SK-N-SH (cell line): Measurements from ENCODE around the gene ATL1. TPM values are rescaled to one million over a fixed set of nuclear protein-coding genes. Genes with fewer than 3 reads are reported as not detected.

ENCODE experiments used
- CTCF ChIA-PET: fragments of 300-600, 350-600 bp; formaldehyde crosslinking; extraction: SDS; loops from one replicate; lab custom pipeline; 2021; lab: Yijun Ruan, JAX
- POLR2A ChIA-PET: fragments of 350-600 bp; sonication (Branson Sonifier 250); formaldehyde crosslinking; extraction: SDS; loops from one replicate; lab custom pipeline; 2020; ENCODE audit warnings: antibody characterized with exemption, inconsistent platforms; lab: Yijun Ruan, JAX
- DNase-seq: peaks from one replicate; pipeline ENCODE4 v3.0.0; 2012
- H2AFZ ChIP-seq: fragments of 200-600 bp; sonication (generic); 2 replicates; pipeline ENCODE4 v1.8.1; 2016; ENCODE audit warnings: antibody characterized with exemption, mild to moderate bottlenecking, low read depth
- H3F3A ChIP-seq: fragments of 200-600 bp; sonication (generic); replicated peaks from 2 replicates; pipeline ENCODE3; 2016; ENCODE audit warnings: antibody characterized with exemption, mild to moderate bottlenecking; ENCODE audit not compliant: insufficient read depth
- H3K27ac ChIP-seq, 2 experiments: fragments of 200-500 bp in 1 of 2; fragments of 200-600 bp in 1 of 2; sonication (Bioruptor generic) in 1 of 2; sonication (generic), shearing (Covaris generic) in 1 of 2; 2 replicates each; pipeline versions ENCODE4 v1.5.1 to v1.6.1; 2014 to 2016; ENCODE audit warnings: low read depth in 2 of 2, inconsistent platforms in 1 of 2, low read length in 1 of 2, mild to moderate bottlenecking in 1 of 2, mixed read lengths in 1 of 2
- H3K27me3 ChIP-seq: fragments of 200-600 bp; sonication (generic), shearing (Covaris generic); 2 replicates; pipeline ENCODE4 v1.6.1; 2016; ENCODE audit warnings: mixed run types; ENCODE audit not compliant: insufficient read depth
- H3K36me3 ChIP-seq, 2 experiments: fragments of 200-500 bp in 1 of 2; fragments of 200-600 bp in 1 of 2; sonication (Bioruptor generic) in 1 of 2; sonication (generic) in 1 of 2; replicated peaks in 1 of 2; 2 replicates each; pipeline versions ENCODE3 to v1.5.1; 2014 to 2016; ENCODE audit warnings: low read length in 1 of 2, mild to moderate bottlenecking in 1 of 2; ENCODE audit not compliant: insufficient read depth in 2 of 2, control insufficient read depth in 1 of 2
- H3K4me1 ChIP-seq, 2 experiments: fragments of 200-500 bp in 1 of 2; fragments of 200-600 bp in 1 of 2; sonication (Bioruptor generic) in 1 of 2; sonication (generic), shearing (Covaris generic) in 1 of 2; 2 replicates each; pipeline versions ENCODE4 v1.5.1 to v1.6.1; 2014 to 2016; ENCODE audit warnings: low read depth in 1 of 2, low read length in 1 of 2, mixed run types in 1 of 2; ENCODE audit not compliant: insufficient read depth in 2 of 2, control insufficient read depth in 1 of 2
- H3K4me2 ChIP-seq: fragments of 200-600 bp; sonication (generic), shearing (Covaris generic); 2 replicates; pipeline ENCODE4 v1.6.1; 2017; ENCODE audit warnings: mixed run types
- H3K4me3 ChIP-seq, 2 experiments: fragments of 200-500 bp in 1 of 2; fragments of 200-600 bp in 1 of 2; sonication (Bioruptor generic) in 1 of 2; sonication (generic), shearing (Covaris generic) in 1 of 2; 2 replicates each; pipeline versions ENCODE4 v1.5.1 to v1.8.1; 2014 to 2016; ENCODE audit warnings: low read depth in 2 of 2, inconsistent platforms in 1 of 2, low read length in 1 of 2, mild to moderate bottlenecking in 1 of 2, mixed read lengths in 1 of 2, moderate library complexity in 1 of 2
- H3K79me2 ChIP-seq: fragments of 200-600 bp; sonication (generic); 2 replicates; pipeline ENCODE4 v1.8.1; 2017; ENCODE audit warnings: mild to moderate bottlenecking; ENCODE audit not compliant: insufficient read depth
- H3K9ac ChIP-seq: fragments of 200-600 bp; sonication (generic); 2 replicates; pipeline ENCODE4 v1.6.1; 2017; ENCODE audit warnings: mixed run types
- H3K9me2 ChIP-seq: fragments of 200-600 bp; sonication (generic); 2 replicates; pipeline ENCODE4 v1.6.1; 2017; ENCODE audit warnings: mixed run types
- H3K9me3 ChIP-seq: fragments of 200-600 bp; sonication (generic); 2 replicates; pipeline ENCODE4 v1.6.1; 2017; ENCODE audit warnings: mixed run types, mild to moderate bottlenecking, moderate library complexity
- H4K20me1 ChIP-seq: fragments of 200-600 bp; sonication (generic); 2 replicates; pipeline ENCODE4 v1.6.1; 2017; ENCODE audit warnings: mild to moderate bottlenecking, mixed run types; ENCODE audit not compliant: insufficient read depth
- CHD2 ChIP-seq: fragments of 150-350 bp; IDR thresholded peaks from 2 replicates; pipeline ENCODE4 v1.6.1; 2018; ENCODE audit warnings: low read length; ENCODE audit not compliant: partially characterized antibody
- CTCF ChIP-seq: fragments of 200-600 bp; sonication (generic); IDR thresholded peaks from 2 replicates; pipeline ENCODE4 v1.6.1; 2017; ENCODE audit warnings: antibody characterized with exemption, mild to moderate bottlenecking, moderate library complexity
- FOXM1 ChIP-seq: IDR thresholded peaks from 2 replicates; pipeline ENCODE4 v1.4.0; 2012; ENCODE audit warnings: low read depth, mild to moderate bottlenecking
- IRF3 ChIP-seq: fragments of 150-350 bp; IDR thresholded peaks from 2 replicates; pipeline ENCODE4 v1.6.1; 2016; ENCODE audit warnings: mild to moderate bottlenecking, low read depth, low read length
- JUND ChIP-seq: IDR thresholded peaks from 2 replicates; pipeline ENCODE4 v1.4.0; 2012
- USF1 ChIP-seq: IDR thresholded peaks from 2 replicates; pipeline ENCODE4 v1.4.0; 2012; ENCODE audit warnings: low read depth, borderline replicate concordance
- USF2 ChIP-seq: fragments of 150-350 bp; IDR thresholded peaks from 2 replicates; pipeline ENCODE4 v1.6.1; 2017; ENCODE audit warnings: antibody characterized with exemption, low read length, low read depth, borderline replicate concordance
- WGBS: methylation state at CpG from one replicate; pipeline ENCODE4 v1.1.6; 2017; ENCODE audit warnings: low lambda C conversion rate; 5-methylcytosine and 5-hydroxymethylcytosine counted together
- polyA plus RNA-seq, 3 experiments: library from polyadenylated mRNA; depleted of rRNA; stranded (reverse); fragments of >200 nt; gene quantifications; 2 replicates each; pipeline ENCODE4 v1.2.3, GENCODE V29; 2012

The ATL1 gene
- polyA plus RNA-seq, 1 of the 3 experiments (the other 2 are of a cell fraction): 7.3 TPM

- TF ChIP-seq IRF3 (no peak), USF2 (no peak), FOXM1 (no peak), CTCF (no peak)
These were observed 115.7 kb downstream of the ATL1 start (continued) for GRCh38 chr14:50675597-50675996.

- TF ChIP-seq USF1 (no peak), USF2 (no peak), JUND (no peak), CHD2 (no peak)
- CTCF ChIA-PET: no interaction called here
- H3F3A ChIP-seq: peaks cover 24% of the 10 kb centered on the region
- peak overlapping the region; percentile 74 for H3K4me2 ChIP-seq
- H3K27me3 ChIP-seq: no peaks in the 10 kb centered on the region
- H3K79me2 ChIP-seq: no peaks in the 10 kb centered on the region
- H3K4me3 ChIP-seq: no peak overlapping the region
- POLR2A ChIA-PET: interaction anchor here (1.7 kb wide), 1 partner anchor 9 kb away, joined by 6 read pairs; the partner anchor contains the start of gene SAV1
- H3K4me1 ChIP-seq: peaks cover 0 to 15% of the 10 kb centered on the region in 2 experiments; a peak in 3 of 4 replicates
- H2AFZ ChIP-seq: peak overlapping the region; percentile 85; the same call in 1 of the 2 replicates
- no peak for DNase-seq
- H3K9me2 ChIP-seq: no peaks in the 10 kb centered on the region
- H4K20me1 ChIP-seq: no peaks in the 10 kb centered on the region
- H3K27ac ChIP-seq: peak overlapping the region; percentile 73 to 84
- no peaks in the 10 kb centered on the region for H3K36me3 ChIP-seq
- H3K9ac ChIP-seq: peak overlapping the region; percentile 46; the same call in 1 of the 2 replicates
- 87% methylated on average over 7 of the region's 7 CpGs for WGBS
- no peaks in the 10 kb centered on the region; the same call in 1 of the 2 replicates for H3K9me3 ChIP-seq
These were observed 117.0 kb downstream of the ATL1 start for GRCh38 chr14:50676814-50677516.
